Panc1 (cell line): ENCODE results near the gene CAPN10.

Experiments used
- POLR2AphosphoS5 ChIP-seq: IDR thresholded peaks from 2 replicates; pipeline ENCODE4 v1.6.1; 2012; ENCODE audit warnings: mild to moderate bottlenecking, low read depth, low read length, moderate library complexity
- TF ChIP-seq, protein P1 (sequence below): fragments of 450-650 bp; IDR thresholded peaks from 2 replicates; pipeline ENCODE4 v1.5.1; 2017; ENCODE audit warnings: mild to moderate bottlenecking

DNA sequence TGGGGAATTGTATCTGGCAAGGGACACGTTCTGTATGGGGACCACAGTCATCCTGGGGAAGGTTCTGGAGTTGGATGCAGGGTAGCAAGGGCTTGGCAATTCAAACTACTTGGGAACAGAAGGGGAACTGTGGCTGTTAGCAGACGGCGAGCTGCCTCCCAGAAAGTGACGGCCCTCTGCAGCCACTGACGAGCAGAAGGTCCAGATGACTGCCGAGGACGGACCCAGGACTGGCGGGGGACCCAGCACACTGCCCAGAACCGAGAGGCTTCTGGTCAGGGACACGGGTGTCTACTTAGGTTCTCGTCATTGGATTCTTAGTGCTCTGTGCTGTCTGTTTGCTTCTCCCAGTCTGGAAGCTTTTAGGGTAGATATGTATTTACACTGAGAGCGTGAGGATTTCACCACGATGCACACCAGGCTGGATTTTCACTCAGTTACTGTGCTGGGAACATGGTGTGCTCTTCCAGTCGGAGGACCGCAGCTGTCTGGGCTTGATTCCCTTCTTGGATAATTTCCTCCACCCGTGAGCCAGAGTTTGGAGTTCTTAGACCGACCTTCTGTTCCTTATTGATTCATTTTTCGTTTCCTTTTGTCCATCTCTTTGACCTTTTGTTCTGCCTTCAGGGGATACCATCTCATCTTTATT lies 52.1 kb downstream of the CAPN10 start:
- TF ChIP-seq, protein P1, sequence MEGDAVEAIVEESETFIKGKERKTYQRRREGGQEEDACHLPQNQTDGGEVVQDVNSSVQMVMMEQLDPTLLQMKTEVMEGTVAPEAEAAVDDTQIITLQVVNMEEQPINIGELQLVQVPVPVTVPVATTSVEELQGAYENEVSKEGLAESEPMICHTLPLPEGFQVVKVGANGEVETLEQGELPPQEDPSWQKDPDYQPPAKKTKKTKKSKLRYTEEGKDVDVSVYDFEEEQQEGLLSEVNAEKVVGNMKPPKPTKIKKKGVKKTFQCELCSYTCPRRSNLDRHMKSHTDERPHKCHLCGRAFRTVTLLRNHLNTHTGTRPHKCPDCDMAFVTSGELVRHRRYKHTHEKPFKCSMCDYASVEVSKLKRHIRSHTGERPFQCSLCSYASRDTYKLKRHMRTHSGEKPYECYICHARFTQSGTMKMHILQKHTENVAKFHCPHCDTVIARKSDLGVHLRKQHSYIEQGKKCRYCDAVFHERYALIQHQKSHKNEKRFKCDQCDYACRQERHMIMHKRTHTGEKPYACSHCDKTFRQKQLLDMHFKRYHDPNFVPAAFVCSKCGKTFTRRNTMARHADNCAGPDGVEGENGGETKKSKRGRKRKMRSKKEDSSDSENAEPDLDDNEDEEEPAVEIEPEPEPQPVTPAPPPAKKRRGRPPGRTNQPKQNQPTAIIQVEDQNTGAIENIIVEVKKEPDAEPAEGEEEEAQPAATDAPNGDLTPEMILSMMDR = no peak
- no peak for TF ChIP-seq POLR2AphosphoS5
